ENCODE data around the gene ARL4C. TPM values are rescaled to one million over a fixed set of nuclear protein-coding genes. Genes with fewer than 3 reads are reported as not detected.

Gene ARL4C
- polyA plus RNA-seq, 1 experiment, result 15.0 TPM

- CTCF ChIA-PET, result interaction anchor here (1.3 kb wide), 1 partner anchor 24 kb away, joined by 3 read pairs; no protein-coding TSS in a partner anchor
- no peaks in the 10 kb centered on the region for H3K27me3 ChIP-seq (ENCODE audit: control insufficient read depth, insufficient read depth, low read length)
- POLR2A ChIA-PET, result interaction anchor here (0.6 to 1.2 kb wide), 2 partner anchors 25 to 49 kb away, joined by 3 read pairs; no protein-coding TSS in a partner anchor
- no peak for DNase-seq (ENCODE audit: low read depth, low spot score)
- H3K4me3 ChIP-seq (ENCODE audit: low read depth, low read length), result no peak overlapping the region
- no peak for TF ChIP-seq CTCF (IDR thresholded peaks at IDR 0.05; ENCODE audit: low read depth, low read length)
- H3K9me3 ChIP-seq (ENCODE audit: control insufficient read depth, insufficient read depth, low read length), result peaks cover 5% of the 10 kb centered on the region; the same call in 1 of the 2 replicates
- no peak overlapping the region for H3K27ac ChIP-seq (ENCODE audit: low read depth, low read length)
Observed at GRCh38 chr2:234446404-234447076, 50.3 kb downstream of the ARL4C start.

GRCh38 chr2:234444893-234445292, 52.0 kb downstream of the ARL4C start:
- ChIA-PET CTCF (no interaction called here), POLR2A (interaction anchor here (1.0 to 1.4 kb wide), 2 partner anchors 17 to 22 kb away, joined by 4 to 6 read pairs; no protein-coding TSS in a partner anchor)
- Histone ChIP-seq H3K27ac (ENCODE audit: low read depth, low read length) (peak overlapping the region; percentile 98), H3K9me3 (ENCODE audit: control insufficient read depth, insufficient read depth, low read length) (peaks cover 5% of the 10 kb centered on the region; the same call in 1 of the 2 replicates), H3K27me3 (ENCODE audit: control insufficient read depth, insufficient read depth, low read length) (no peaks in the 10 kb centered on the region), H3K4me3 (ENCODE audit: low read depth, low read length) (peak overlapping the region; percentile 35; the same call in 1 of the 2 replicates)
- DNase-seq (ENCODE audit: low read depth, low spot score), result peak; percentile 90
- TF ChIP-seq CTCF (IDR thresholded peaks at IDR 0.05; ENCODE audit: low read depth, low read length), result no peak

- no peak for TF ChIP-seq CTCF (IDR thresholded peaks at IDR 0.05; ENCODE audit: low read depth, low read length)
- peaks cover 5% of the 10 kb centered on the region; the same call in 1 of the 2 replicates for H3K9me3 ChIP-seq (ENCODE audit: control insufficient read depth, insufficient read depth, low read length)
- ChIA-PET POLR2A (interaction anchor here (1.0 to 1.4 kb wide), 2 partner anchors 17 to 22 kb away, joined by 4 to 6 read pairs; no protein-coding TSS in a partner anchor), CTCF (no interaction called here)
- DNase-seq (ENCODE audit: low read depth, low spot score), result no peak
- H3K27ac ChIP-seq (ENCODE audit: low read depth, low read length), result peak overlapping the region; percentile 79
- no peaks in the 10 kb centered on the region for H3K27me3 ChIP-seq (ENCODE audit: control insufficient read depth, insufficient read depth, low read length)
- H3K4me3 ChIP-seq (ENCODE audit: low read depth, low read length), result no peak overlapping the region
Observed at GRCh38 chr2:234444242-234444730, 52.6 kb downstream of the ARL4C start.

Measured in AG04450 (cell line).